SIG-M5 treated with dmso at 0.1 percent for 504 hours (cell line): Measurements from ENCODE around the gene PLXND1.
A peak's percentile ranks its signal among the peaks of the same experiment; 100 is the strongest.

ENCODE experiments used
- DNase-seq: peaks from one replicate; lab custom pipeline; 2025; ENCODE audit not compliant: unreplicated experiment; lab: John Stamatoyannopoulos, UW

The PLXND1 gene

GRCh38 chr3:129587566-129588210 lies 18.8 kb downstream of the PLXND1 start:
- no peak for DNase-seq

DNA sequence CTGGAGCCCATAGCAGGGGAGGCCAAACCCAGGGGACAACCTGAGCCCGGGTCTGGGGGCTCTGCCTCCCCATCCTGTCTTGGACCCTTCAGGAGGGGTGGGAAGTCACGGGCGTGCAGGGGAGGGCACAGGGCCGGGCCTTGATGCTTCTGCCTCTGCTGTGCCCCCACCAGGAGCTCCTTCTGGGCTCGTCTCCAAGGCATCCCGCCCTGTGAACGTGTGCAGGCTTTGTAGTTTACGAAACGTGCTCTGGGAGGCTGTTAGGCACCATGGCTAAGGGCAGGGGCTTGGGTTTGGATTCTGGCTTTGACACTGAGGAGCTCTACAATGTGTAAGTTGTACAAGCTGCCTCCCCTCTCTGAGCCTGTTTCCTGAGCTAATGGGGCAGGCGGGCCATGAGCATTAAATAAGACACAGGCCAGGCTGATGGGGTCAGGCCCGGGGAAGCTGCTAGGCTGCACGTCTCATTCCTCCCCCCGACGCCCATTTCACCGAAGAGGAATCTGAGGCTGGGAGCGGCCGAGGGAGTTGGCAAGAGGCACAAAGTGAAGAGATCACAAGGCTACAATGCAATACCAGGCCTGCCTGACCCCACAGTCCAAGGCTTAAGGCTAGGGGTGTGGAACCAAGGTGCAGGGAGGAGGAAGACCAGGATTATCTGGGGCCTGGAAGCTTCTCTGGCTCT lies 19.6 kb downstream of the PLXND1 start:
- no peak for DNase-seq

- no peak for DNase-seq
Observed at GRCh38 chr3:129585949-129586657, 20.4 kb downstream of the PLXND1 start.

- DNase-seq = no peak
Observed at GRCh38 chr3:129584631-129585030, 21.8 kb downstream of the PLXND1 start.

- DNase-seq = no peak
Observed at GRCh38 chr3:129583289-129583688, 23.2 kb downstream of the PLXND1 start.

GRCh38 chr3:129582799-129583198 lies 23.7 kb downstream of the PLXND1 start:
- DNase-seq = no peak

DNA sequence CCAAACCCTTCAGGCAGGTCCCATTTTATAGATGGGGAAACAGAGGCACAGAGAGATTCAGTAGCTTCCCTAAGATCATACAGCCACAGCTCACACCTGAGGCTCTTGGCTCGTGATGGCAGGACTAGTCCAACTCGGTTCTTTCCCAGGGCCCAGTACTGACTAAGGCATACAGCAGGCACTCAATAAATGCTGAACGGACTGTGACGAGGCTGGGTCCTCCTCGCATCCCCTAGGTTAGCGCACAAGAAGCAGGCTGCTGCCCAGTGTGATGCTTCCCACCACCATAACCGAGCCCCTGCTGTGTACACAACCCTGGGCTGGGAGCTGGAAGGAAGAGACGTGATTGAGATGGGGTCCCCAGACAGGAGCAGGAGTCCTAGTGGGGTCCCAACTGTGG lies 24.9 kb downstream of the PLXND1 start:
- no peak for DNase-seq

DNA sequence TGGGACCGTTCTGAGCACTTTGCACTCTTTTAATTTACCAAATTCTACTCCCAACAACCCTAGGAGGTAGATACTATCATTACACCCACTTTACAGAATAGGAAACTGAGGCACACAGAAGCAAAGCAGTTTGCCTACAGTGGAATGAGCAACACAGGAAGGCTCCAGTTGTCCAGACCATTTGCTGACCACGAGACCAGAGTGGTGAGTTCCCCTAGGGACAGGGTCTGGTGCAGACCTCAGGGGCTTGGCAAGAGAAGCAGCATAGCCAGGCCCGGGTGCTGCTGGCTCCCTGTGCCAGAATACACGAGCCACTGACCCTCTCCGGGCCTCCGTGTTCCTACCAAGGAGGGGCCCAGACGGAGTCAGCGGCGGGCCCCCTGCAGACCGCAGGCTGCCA lies 26.5 kb downstream of the PLXND1 start:
- DNase-seq = no peak

DNA sequence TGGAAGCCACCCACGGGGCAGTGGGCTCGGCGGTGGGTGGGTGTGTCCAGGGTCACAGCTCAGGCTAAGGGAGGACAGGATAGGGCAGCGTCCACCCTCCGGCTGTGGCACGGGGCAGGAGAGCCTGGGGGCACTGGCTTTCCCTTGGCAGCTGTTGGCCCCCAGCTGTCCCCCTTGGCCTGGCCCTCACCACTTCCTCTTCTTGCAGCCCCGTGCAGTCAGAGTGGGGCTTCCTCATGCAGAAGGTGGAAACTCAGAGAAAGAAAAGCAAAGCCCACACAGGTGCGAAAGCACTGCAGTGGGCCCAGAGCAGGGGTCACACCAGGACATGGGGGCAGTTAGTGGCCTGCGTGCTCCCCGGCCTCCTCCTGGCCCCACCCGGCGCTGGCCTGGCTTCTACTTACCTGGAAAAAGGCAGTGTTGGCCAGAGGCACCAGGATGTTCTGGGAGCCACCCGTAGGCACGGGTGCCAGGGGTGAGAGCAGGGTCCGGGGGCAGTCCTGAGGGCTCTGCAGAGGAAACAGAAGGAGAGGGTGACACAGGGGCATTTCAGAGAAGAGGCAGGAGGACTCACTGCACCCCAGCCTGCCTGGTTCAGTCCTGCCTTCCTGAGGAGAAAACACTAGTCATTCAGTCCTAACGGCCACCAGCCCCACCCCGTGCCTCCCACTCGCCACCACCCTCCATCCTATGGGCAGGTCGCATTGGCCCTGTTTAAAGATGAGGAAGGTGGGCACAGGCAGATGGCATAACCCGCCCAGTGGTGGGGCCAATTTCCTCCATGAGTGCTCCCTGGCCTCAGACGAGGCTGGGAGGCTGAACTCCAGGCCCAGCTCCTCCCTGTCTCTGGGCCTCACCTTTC lies 28.3 kb downstream of the PLXND1 start:
- peak; percentile 72 for DNase-seq

DNA sequence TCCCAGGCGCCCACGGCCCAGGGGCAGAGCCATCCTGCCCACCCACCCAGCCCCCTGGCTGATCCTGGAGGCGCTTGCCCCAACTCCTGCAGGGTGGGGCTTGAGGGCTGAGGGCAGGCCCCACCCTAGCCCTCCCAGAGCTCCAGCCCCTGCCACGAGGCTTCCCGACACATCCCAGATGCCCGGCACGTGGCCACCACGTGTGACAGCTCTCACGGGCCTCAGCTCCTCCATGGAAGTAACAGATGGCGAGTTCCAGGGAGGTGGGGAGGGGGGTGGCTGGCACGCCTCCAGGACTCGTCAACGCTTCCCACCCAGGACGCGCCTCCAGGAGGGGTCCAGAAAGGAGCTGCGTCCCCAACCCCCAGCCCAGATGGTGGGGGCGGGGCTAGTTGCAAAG lies 29.1 kb downstream of the PLXND1 start:
- DNase-seq = no peak

DNA sequence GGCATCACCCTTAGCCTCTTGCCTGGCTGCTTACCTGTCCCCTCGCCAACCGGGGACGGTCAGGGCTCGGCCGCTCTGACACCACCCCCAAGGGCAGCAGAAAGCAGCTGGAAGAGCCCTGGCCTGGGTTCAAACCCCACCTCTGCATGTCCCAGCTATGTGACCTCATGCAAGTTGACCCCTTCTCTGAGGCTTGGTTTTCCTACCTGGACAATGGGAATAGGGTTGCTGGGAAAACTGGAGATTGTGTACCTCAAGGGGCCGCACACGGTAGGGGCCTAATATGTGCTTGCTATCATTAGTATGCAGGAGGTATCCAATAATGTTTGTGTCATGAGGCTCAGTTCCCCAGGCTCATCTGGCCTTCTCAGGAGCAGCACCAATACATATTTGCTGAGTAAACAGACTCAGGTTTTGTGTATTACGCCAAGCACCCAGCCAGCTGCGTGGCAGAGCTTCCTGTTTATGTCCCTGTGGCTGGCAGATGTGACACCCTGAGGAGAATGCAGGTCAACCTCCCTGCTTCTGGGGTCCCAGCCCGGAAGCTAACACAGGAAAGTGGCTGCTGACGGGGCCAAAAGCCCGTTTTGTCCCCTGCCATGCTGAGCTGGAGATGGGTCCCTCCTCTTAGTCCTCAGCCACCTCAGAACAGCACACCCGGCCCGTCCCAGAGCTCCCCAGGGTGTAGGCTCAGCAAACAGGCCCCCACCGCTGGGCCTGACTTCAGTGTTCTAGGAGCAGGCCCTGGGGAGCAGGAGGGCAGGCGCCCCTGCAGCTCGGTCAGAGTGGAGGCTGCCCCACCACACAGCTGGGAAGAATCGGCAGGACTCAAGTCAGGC lies 29.7 kb downstream of the PLXND1 start:
- DNase-seq = peak; percentile 41

- no peak for DNase-seq
Observed at GRCh38 chr3:129575997-129576384, 30.5 kb downstream of the PLXND1 start.

DNA sequence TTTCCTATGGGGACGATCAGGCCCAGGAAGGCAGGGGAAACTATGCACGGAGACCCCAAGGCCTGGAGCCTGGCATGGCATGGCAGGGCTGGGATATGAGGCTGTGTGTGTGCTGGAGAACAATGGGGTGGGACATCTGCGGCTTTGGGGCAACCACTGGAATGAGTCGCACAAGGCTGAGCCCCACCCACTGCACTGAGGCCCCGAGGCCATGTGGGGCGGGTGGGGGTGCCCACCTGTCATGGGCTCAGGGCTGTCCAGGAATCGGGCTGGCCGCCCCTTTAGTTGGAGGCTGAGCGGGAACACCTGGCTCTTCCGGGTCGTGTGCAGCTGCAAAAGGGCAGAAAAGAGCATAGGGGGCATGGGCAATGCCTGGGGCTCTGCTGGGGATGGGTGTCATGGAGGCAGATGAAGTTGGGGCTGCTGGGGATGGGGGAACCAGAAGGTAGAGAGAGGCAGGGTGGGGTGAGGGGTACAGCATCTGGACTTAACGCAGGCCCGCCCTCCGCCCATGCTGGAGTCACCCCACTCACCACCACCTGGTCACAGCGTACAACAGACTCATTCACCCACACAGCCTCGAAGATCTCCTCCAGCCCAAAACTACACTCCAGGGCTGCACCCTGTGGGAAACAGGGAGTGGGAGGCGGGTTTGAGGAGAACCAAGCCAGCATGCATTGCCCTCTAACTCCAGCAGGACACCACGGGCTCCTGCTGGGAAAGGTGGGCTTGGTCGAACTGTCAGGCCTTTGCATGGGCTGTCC lies 31.1 kb downstream of the PLXND1 start:
- no peak for DNase-seq

- no peak for DNase-seq
Observed at GRCh38 chr3:129574206-129574605, 32.3 kb downstream of the PLXND1 start.

DNA sequence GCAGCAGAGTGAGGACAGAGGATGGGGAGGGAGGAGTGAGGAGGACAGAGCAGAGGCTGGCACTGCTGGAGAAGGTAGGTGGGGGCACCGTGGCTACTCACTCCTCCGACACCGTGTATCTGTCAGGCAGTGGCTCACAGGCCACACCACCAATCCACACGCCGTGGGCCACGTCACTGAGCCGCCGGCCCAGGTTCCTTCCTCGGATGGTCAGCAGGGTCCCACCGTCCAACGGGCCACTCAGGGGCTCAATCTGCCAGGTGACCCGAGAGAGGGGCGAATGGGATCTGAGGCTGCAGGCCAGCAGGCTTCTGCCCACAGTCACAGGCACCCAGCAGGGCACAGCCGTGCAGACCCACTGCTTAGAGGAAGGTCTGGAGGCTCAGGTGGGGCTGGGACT lies 33.0 kb downstream of the PLXND1 start:
- no peak for DNase-seq

- DNase-seq = no peak
Observed at GRCh38 chr3:129572603-129573002, 33.9 kb downstream of the PLXND1 start.

DNA sequence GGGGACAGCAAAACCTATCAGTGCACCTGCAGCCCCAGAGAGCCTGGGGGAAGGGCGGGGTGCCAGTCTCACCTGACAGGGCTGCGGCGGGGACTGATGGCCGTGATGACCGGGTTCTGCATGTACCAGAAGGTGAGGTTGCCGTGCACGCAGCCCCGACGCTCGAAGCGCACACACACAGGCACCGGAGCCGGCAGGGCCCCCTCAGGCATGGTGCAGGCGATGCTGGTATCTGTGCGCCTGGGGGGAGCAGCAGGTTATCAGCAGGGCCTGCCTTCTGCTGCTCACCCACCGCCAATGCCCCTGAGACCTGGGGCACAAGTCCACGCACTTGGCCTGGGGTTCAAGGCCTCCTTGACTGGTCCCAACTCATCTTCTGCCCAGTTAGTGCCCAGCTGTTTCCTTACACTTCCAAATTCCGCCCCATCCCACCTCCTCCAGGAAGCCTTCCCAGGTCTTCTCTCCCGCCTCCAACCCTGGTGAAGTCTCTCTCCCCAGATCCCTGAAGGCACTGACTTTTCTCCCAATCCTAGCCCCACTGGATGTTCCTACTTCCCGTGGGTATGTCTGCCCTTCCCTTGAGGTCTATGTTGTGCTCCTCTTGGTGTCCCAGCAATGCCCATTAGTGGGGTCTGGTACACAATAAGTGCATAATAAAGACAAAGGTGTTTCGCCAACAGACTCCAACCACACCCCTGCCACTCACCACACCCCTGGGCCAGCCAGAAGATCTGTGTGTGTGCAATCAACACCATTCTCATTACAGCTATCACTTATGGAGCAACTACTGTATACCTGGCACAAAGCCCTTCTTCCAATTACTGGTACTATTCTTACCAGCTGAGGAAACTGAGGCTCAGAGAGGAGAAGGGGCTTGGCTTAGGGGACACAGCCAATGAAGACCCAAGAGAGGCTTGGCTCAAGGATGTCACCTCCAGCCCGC lies 34.6 kb downstream of the PLXND1 start:
- DNase-seq = no peak

- no peak for DNase-seq
Observed at GRCh38 chr3:129569856-129570255, 36.6 kb downstream of the PLXND1 start.

DNA sequence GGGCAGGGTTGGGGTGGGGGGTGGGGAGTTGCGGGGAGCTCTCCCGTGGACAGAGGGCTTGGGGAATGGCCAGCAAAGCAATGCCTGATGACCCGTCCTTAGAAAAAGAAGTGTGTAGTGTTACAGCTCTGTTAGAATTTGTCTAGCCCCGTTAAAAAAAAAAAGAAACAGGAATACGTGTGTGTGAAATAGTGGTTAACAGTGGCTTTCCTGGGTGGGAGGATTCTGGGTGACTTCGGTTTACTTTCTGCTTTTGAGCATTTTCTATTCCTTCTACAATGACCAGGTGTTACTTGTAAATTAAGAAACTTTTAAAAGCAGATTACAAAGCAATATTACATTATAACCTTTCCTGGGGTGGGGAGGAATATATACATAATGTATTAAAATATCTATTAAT lies 38.5 kb downstream of the PLXND1 start:
- DNase-seq = no peak
